Measurements from ENCODE around the gene SOCS1.

The SOCS1 gene

GRCh38 chr16:11289202-11289601 lies 33.2 kb upstream of the SOCS1 start:
- in situ Hi-C loops (cut with MboI; ENCODE audit: low sequenced_read_pairs): no loop called here

- in situ Hi-C loops (cut with MboI; ENCODE audit: low sequenced_read_pairs): no loop called here
Measured at GRCh38 chr16:11285842-11286241, 29.8 kb upstream of the SOCS1 start.

DNA sequence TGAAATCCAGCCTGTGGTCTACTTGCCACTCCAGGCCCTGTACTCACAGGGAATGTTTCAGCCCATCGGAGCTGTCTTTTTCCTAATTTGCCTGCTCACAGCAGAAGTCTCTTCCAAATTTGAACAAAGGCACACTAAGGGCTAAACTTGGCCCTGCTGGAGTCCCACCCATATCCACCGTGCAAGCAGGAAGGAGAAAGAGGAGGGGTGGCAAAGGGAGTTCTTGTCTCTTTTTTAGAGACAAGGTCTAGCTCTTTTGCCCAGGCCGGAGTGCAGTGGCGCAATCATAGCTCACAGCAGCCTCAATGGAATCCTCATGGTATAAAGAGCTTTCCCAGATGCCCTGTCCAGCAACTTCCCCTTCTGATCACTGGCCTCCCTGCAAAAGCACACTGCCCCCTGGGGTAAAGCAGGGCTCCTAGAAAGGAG lies 27.8 kb upstream of the SOCS1 start:
- in situ Hi-C loops (cut with MboI; ENCODE audit: low sequenced_read_pairs): no loop called here

DNA sequence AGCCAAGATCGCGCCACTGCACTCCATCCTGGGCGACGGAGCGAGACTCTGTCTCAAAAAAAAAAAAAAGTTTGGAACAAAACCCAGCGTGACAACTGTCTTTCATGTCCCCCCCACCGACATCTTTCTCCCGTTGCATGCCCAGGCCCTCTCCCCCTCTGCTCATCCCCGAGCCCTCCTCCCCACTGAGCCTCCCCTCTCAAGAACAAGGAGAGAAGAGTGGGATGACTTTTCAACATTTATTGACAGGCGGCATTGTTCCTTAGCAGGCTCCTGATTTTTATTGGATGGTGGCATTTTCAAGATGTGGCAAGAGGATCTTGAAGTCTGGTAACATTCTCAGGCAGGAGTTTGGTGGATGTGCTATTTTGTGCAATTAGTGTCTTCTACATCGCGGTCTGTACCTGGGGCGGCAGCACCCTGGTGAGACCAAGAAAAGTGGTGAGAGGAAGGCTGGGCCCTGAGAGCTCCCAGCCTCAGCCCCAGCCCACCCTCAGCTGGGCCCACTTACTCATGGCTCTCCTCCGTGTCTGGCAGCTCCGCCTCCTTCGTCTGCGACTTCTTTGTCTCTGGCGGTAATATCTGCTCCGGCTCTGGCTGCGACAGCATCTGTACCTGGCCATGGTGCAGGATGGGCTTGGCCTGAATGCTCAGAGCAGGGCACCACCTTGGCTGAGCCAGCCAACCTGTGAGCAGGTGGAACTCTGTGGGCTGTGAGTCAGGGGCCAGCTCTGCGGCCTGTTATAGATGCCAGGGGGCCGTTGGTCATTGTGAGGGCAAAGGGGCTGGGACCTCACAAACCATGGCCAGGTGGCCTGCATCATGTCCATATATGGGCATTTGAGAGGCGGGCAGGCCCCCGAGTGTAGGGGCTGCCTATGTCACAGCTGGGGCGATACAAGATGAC lies 24.9 kb upstream of the SOCS1 start, which contains the start of gene PRM1:
TSS of gene PRM1 (minus strand) at position 715 of the 907 bp plus-strand sequence. CDS start at position 623, 92 bp downstream.
- in situ Hi-C loops (cut with MboI; ENCODE audit: low sequenced_read_pairs): no loop called here

GRCh38 chr16:11278681-11279628 lies 23.0 kb upstream of the SOCS1 start:
- in situ Hi-C loops (cut with MboI; ENCODE audit: low sequenced_read_pairs): no loop called here

DNA sequence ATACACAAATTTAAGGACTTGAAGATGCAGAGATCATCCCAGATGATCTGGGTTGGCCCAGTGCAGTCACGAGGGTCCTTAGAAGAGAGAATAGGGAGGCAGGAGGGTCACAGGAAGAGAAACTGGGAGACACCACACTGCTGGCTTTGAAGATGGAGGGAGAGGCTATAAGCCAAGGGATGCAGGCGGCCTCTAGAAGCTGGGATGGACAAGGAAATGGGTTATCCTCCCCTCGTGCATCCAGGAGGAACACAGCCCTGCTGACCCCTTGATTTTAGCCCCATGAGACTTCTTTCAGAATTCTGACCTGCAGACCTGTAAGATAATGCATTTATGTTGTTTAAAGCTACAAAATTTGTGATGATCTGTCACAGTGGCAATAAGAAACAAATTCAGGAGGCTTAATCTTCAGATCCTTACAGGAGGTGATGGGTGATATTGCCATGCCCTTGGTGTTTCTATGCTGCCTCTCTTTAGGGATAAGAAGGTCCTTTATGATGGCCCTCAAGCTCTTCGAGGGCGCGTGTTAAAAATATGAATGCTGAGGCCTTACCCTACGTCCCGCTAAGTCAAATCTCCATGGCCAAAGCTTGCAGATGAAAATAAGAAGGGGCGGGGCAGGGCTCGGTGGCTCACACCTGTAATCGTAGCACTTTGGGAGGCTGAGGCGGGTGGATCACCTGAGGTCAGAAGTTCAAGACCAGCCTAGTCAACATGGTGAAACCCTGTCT lies 21.8 kb upstream of the SOCS1 start:
- in situ Hi-C loops (cut with MboI; ENCODE audit: low sequenced_read_pairs): no loop called here

- in situ Hi-C loops (cut with MboI; ENCODE audit: low sequenced_read_pairs): no loop called here
Measured at GRCh38 chr16:11276896-11277593, 21.0 kb upstream of the SOCS1 start.

DNA sequence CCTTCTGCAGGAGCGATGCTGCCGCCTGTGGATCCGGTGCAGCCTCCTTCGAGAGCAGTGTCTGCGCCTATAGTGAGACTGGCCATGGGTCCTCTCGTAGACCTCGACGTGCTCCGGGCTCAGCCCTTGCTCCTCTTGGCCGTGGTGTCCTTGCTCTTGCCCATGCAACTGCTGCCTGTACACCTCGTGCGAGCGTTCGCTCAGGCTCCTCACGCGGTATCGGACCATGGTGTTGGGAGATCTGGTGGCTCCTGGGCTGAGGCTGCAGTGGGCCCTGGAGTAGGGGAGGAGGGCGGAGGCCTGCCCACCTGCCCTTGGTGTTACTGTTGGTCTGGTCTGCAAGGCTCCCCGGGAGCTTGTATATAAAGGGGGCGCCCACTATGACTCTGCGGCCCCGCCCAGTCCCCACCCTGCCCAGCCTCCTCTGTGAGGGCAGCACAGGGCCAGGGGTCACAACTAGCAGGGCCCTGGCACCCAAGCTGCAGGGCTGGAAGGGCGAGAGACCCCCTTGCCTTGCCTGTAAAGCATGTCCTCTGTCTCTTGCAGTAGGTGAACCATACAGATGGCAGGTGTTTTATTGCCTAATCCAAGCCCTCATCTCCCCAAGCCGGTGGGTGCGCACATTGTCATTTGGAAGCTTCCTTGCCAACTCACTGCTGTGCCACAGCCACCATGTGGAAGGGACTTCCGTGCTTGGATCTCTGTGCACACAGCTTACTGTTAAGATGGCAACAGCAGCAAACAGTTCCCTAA lies 20.3 kb upstream of the SOCS1 start, which contains the start of gene PRM2:
TSS of gene PRM2 (minus strand) at position 338 of the 753 bp plus-strand sequence. CDS start at position 228, 110 bp downstream.
- in situ Hi-C loops (cut with MboI; ENCODE audit: low sequenced_read_pairs): no loop called here

DNA sequence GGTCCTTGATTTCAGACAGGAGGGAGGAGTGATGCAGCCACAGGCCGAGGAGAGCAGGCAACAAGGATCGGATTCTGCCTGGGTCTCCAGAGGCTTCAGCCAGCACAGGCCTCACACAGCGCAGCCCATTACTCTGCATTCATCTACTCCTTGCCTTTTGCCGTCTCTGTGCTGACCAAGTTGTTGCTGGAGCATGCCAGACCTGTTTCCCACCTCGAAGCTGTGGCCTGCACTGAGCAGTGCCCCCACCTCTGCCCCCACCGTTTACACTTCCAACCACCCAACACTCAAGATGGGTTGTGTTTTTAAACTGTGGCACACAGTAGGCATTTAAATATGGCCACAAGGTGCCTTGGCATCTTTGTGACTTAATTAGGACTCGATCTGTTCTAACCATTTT lies 19.0 kb upstream of the SOCS1 start:
- in situ Hi-C loops (cut with MboI; ENCODE audit: low sequenced_read_pairs): no loop called here

DNA sequence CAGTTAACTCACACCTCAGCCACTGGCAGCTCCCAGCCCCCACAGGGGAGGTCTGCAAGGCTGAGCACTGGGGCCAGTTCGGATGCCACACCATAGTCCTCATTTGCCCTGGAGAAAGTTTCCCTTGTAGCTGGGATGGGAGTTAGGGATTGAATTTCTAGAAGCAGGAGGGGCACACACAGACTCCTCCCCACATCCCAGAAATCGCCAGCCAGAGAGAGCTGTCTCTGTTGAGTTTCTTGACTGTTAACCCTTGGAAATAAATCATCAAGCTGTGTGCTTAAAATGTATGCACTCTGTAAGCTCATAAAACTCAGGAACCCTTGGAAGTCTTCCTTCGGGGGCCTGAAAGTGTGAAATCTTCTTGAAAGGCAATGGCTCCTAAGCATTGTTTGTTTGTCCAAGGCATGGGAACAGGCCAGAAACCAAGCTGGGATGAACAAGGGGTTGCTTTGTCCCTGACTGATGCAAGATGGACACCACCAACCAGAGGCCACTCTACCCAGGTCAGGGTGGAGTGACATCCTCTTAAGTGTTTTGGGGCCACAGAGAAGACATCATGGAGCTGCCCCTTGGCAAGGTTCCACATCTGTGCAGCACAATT lies 17.8 kb upstream of the SOCS1 start:
- in situ Hi-C loops (cut with MboI; ENCODE audit: low sequenced_read_pairs): no loop called here

GRCh38 chr16:11272921-11273720 lies 17.1 kb upstream of the SOCS1 start, which contains the start of gene PRM3:
PRM3 (minus strand) TSS chr16:11273629; CDS start chr16:11273595, 34 bp downstream.
- in situ Hi-C loops (cut with MboI; ENCODE audit: low sequenced_read_pairs): no loop called here

DNA sequence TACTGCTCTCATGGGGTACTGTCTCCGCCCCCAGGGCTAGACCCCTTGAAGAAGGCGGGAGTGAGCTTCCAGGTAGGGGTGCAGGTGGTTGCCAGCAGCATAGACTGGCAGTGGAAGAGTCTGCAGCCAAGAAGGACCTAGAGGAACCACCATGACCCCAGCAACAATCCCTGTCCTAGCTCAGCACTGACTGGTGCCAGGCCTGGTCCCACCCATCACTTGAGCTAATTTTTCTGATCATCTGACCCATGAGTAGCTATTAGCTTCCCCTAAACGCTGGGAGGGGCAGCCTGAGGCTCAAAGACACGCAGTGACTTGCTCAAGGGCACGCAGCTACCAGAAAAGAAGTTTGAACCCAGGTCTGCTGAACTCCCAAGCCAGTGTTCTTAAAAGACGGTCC lies 16.5 kb upstream of the SOCS1 start:
- in situ Hi-C loops (cut with MboI; ENCODE audit: low sequenced_read_pairs): no loop called here

- in situ Hi-C loops (cut with MboI; ENCODE audit: low sequenced_read_pairs): no loop called here
Measured at GRCh38 chr16:11271610-11272009, 15.6 kb upstream of the SOCS1 start.

DNA sequence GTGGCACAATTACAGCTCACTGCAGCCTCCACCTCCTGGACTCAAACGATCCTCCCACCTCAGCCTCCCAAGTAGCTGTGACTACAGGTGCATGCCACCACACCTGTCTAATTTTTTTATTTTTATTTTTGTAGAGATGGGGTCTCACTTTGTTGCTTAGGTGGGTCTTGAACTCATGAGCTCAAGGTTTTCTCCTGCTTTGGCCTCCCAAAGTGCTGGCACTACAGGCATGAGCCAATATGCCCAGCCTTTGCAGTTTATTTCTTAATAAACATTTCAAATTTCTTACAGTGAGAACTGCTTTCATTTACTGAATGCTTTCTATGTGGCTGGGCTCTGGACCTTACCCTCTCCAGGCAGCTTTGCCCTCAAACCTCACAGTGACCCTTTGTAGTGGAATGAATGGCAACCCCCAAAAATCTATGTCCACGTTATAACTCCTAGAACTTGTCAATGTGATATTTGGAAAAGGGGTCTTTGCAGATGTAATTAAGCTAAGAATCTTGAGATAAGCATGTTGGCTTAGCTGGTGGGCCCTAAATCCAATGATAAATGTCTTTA lies 14.7 kb upstream of the SOCS1 start:
- in situ Hi-C loops (cut with MboI; ENCODE audit: low sequenced_read_pairs): no loop called here

DNA sequence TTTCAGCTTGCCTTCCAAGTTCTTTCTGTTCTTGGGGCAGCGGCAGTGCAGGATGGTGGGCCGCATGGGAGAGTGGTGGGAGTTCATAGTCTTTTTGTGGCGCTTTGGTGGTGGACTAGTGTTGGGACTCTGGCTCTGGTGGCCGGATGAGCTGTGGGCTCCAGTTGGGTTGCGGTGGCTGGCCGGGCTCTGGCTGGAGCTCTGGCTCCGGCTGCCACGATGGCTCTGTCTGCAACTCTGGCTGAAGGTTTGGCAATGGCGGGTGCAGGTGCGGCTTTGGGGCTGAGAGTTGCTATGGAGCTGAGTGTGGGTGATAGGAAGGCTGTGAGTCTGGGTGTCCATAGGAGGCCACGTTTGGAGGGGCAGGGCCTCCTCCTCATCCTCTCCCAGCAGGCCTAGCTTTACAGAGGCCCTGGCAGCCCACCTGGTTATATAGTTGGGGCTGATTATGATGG lies 12.9 kb upstream of the SOCS1 start, which contains the start of gene TNP2:
TSS of gene TNP2 (minus strand) at position 405 of the 455 bp plus-strand sequence. CDS start at position 342, 63 bp downstream.
- in situ Hi-C loops (cut with MboI; ENCODE audit: low sequenced_read_pairs): no loop called here

DNA sequence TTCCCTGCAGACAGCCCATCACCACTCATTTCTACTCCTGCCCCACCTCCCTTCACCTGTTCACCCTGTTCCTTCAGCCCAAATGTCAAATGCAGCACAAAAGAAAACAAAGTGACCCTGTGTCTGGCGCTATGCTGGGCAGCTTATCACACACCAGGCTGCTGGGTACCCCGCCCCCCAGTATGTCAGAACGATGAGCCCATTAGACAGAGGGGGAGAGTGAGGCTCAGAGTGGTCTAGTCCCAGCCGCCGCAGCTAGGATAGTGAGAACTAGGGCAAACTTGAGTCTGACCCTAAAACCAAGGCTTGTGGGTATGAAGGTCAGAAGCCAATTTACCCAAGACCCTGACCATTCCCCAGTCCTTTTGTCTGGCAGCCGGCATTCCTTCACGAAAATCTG lies 9.1 kb upstream of the SOCS1 start:
- in situ Hi-C loops (cut with MboI; ENCODE audit: low sequenced_read_pairs): no loop called here

GRCh38 chr16:11264155-11264832 lies 8.3 kb upstream of the SOCS1 start:
- in situ Hi-C loops (cut with MboI; ENCODE audit: low sequenced_read_pairs): no loop called here
